ENCODE results near the gene CMKLR1. TPM values are rescaled to one million over a fixed set of nuclear protein-coding genes. Genes with fewer than 3 reads are reported as not detected.

The CMKLR1 gene
- total and polyA plus RNA-seq, 10 of the 15 experiments (the other 5 are each of a cell fraction or from before 2014, with no cell fraction given), result 13.8 to 52.3 (median 26.2) TPM

DNA sequence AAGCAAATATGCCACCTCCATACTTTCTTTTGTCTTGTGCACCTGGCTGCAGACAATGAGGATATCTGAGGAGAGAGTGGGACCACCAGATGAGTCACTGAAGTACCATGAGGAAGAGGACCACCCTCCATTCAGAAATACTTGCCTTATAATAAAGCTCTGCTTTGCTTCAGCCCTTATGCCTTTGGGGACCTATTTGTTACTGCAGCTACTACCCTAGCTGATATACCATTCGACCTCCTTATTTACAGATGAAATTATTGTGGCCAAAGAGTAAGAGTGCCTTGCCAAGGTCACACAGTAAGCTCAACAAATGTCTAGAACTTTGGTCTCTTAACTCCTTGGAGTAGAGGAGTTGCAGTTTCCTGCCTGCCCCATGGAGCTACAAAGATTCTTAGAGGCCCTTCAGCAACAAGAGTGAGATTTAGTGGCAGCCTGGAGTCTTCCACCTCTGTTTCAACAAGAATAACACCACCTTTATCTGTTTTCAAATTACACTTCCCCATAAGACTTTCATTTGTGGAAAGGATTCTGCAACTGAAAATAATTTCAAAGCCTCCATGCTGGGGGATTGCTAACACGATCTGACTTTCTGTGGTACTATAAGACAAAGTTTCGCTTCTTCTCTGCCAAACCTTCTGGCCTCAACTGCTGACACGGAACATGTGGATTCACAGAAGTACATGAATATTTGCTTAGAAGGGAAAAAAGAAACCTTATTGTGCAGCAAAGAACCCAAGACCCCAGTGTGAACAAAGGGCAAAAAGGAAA is 3.6 kb downstream of the CMKLR1 start (continued):
- TF ChIP-seq PAX5 (IDR thresholded peaks at IDR 0.05; ENCODE audit: borderline replicate concordance, low read depth, low read length) (peak; percentile 68; the same call in 1 of the 2 replicates), DPF2 (IDR thresholded peaks at IDR 0.05) (peak; percentile 73; the same call in 1 of the 2 replicates), CREM (IDR thresholded peaks at IDR 0.05; ENCODE audit: low read depth) (peak; percentile 64; the same call in 1 of the 2 replicates), SPI1 (IDR thresholded peaks at IDR 0.05; ENCODE audit: borderline replicate concordance, insufficient read depth, low read depth, low read length) (peak; percentile 93), RAD51 (IDR thresholded peaks at IDR 0.05) (peak; percentile 13; the same call in 1 of the 2 replicates), SRF (IDR thresholded peaks at IDR 0.05; ENCODE audit: low read depth in 2 of 2, low read length in 2 of 2) (0 out of 4 replicates have a peak, but pooled peaks of 1 of the 2 experiments have one; percentile 2), MEF2B (IDR thresholded peaks at IDR 0.05; ENCODE audit: partially characterized antibody, poor library complexity, severe bottlenecking) (peak; percentile 64), JUNB (IDR thresholded peaks at IDR 0.05) (peak; percentile 49), FOXM1 (IDR thresholded peaks at IDR 0.05; ENCODE audit: low read depth, low read length) (peak; percentile 88), NBN (IDR thresholded peaks at IDR 0.05) (peak; percentile 67), ATF7 (IDR thresholded peaks at IDR 0.05; ENCODE audit: low read depth) (peak; percentile 53), CREB1 (IDR thresholded peaks at IDR 0.05; ENCODE audit: low read depth) (peak; percentile 33; the same call in 1 of the 2 replicates), BCL11A (IDR thresholded peaks at IDR 0.05; ENCODE audit: low read depth, low read length) (peak; percentile 79)
- TF ChIP-seq, protein P1, sequence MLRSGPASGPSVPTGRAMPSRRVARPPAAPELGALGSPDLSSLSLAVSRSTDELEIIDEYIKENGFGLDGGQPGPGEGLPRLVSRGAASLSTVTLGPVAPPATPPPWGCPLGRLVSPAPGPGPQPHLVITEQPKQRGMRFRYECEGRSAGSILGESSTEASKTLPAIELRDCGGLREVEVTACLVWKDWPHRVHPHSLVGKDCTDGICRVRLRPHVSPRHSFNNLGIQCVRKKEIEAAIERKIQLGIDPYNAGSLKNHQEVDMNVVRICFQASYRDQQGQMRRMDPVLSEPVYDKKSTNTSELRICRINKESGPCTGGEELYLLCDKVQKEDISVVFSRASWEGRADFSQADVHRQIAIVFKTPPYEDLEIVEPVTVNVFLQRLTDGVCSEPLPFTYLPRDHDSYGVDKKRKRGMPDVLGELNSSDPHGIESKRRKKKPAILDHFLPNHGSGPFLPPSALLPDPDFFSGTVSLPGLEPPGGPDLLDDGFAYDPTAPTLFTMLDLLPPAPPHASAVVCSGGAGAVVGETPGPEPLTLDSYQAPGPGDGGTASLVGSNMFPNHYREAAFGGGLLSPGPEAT (IDR thresholded peaks at IDR 0.05; ENCODE audit: low read depth), result peak; percentile 86
